SK-N-SH (cell line): ENCODE results near the gene PAWR. TPM values are rescaled to one million over a fixed set of nuclear protein-coding genes. Genes with fewer than 3 reads are reported as not detected.

ENCODE experiments used
- CTCF ChIA-PET: fragments of 300-600, 350-600 bp; formaldehyde crosslinking; extraction: SDS; loops from one replicate; lab custom pipeline; 2021; lab: Yijun Ruan, JAX
- POLR2A ChIA-PET: fragments of 350-600 bp; sonication (Branson Sonifier 250); formaldehyde crosslinking; extraction: SDS; loops from one replicate; lab custom pipeline; 2020; ENCODE audit warnings: antibody characterized with exemption, inconsistent platforms; lab: Yijun Ruan, JAX
- DNase-seq: peaks from one replicate; pipeline ENCODE4 v3.0.0; 2012
- H2AFZ ChIP-seq: fragments of 200-600 bp; sonication (generic); 2 replicates; pipeline ENCODE4 v1.8.1; 2016; ENCODE audit warnings: antibody characterized with exemption, mild to moderate bottlenecking, low read depth
- H3F3A ChIP-seq: fragments of 200-600 bp; sonication (generic); replicated peaks from 2 replicates; pipeline ENCODE3; 2016; ENCODE audit warnings: antibody characterized with exemption, mild to moderate bottlenecking; ENCODE audit not compliant: insufficient read depth
- H3K27ac ChIP-seq, 2 experiments: fragments of 200-500 bp in 1 of 2; fragments of 200-600 bp in 1 of 2; sonication (Bioruptor generic) in 1 of 2; sonication (generic), shearing (Covaris generic) in 1 of 2; 2 replicates each; pipeline versions ENCODE4 v1.5.1 to v1.6.1; 2014 to 2016; ENCODE audit warnings: low read depth in 2 of 2, inconsistent platforms in 1 of 2, low read length in 1 of 2, mild to moderate bottlenecking in 1 of 2, mixed read lengths in 1 of 2
- H3K27me3 ChIP-seq: fragments of 200-600 bp; sonication (generic), shearing (Covaris generic); 2 replicates; pipeline ENCODE4 v1.6.1; 2016; ENCODE audit warnings: mixed run types; ENCODE audit not compliant: insufficient read depth
- H3K36me3 ChIP-seq, 2 experiments: fragments of 200-500 bp in 1 of 2; fragments of 200-600 bp in 1 of 2; sonication (Bioruptor generic) in 1 of 2; sonication (generic) in 1 of 2; replicated peaks in 1 of 2; 2 replicates each; pipeline versions ENCODE3 to v1.5.1; 2014 to 2016; ENCODE audit warnings: low read length in 1 of 2, mild to moderate bottlenecking in 1 of 2; ENCODE audit not compliant: insufficient read depth in 2 of 2, control insufficient read depth in 1 of 2
- H3K4me1 ChIP-seq, 2 experiments: fragments of 200-500 bp in 1 of 2; fragments of 200-600 bp in 1 of 2; sonication (Bioruptor generic) in 1 of 2; sonication (generic), shearing (Covaris generic) in 1 of 2; 2 replicates each; pipeline versions ENCODE4 v1.5.1 to v1.6.1; 2014 to 2016; ENCODE audit warnings: low read depth in 1 of 2, low read length in 1 of 2, mixed run types in 1 of 2; ENCODE audit not compliant: insufficient read depth in 2 of 2, control insufficient read depth in 1 of 2
- H3K4me2 ChIP-seq: fragments of 200-600 bp; sonication (generic), shearing (Covaris generic); 2 replicates; pipeline ENCODE4 v1.6.1; 2017; ENCODE audit warnings: mixed run types
- H3K4me3 ChIP-seq, 2 experiments: fragments of 200-500 bp in 1 of 2; fragments of 200-600 bp in 1 of 2; sonication (Bioruptor generic) in 1 of 2; sonication (generic), shearing (Covaris generic) in 1 of 2; 2 replicates each; pipeline versions ENCODE4 v1.5.1 to v1.8.1; 2014 to 2016; ENCODE audit warnings: low read depth in 2 of 2, inconsistent platforms in 1 of 2, low read length in 1 of 2, mild to moderate bottlenecking in 1 of 2, mixed read lengths in 1 of 2, moderate library complexity in 1 of 2
- H3K79me2 ChIP-seq: fragments of 200-600 bp; sonication (generic); 2 replicates; pipeline ENCODE4 v1.8.1; 2017; ENCODE audit warnings: mild to moderate bottlenecking; ENCODE audit not compliant: insufficient read depth
- H3K9ac ChIP-seq: fragments of 200-600 bp; sonication (generic); 2 replicates; pipeline ENCODE4 v1.6.1; 2017; ENCODE audit warnings: mixed run types
- H3K9me2 ChIP-seq: fragments of 200-600 bp; sonication (generic); 2 replicates; pipeline ENCODE4 v1.6.1; 2017; ENCODE audit warnings: mixed run types
- H3K9me3 ChIP-seq: fragments of 200-600 bp; sonication (generic); 2 replicates; pipeline ENCODE4 v1.6.1; 2017; ENCODE audit warnings: mixed run types, mild to moderate bottlenecking, moderate library complexity
- H4K20me1 ChIP-seq: fragments of 200-600 bp; sonication (generic); 2 replicates; pipeline ENCODE4 v1.6.1; 2017; ENCODE audit warnings: mild to moderate bottlenecking, mixed run types; ENCODE audit not compliant: insufficient read depth
- EP300 ChIP-seq, 2 experiments: IDR thresholded peaks; 2 replicates each; pipeline versions ENCODE4 v1.4.0 to v1.6.1; 2012; ENCODE audit warnings: borderline replicate concordance in 1 of 2, low read depth in 1 of 2, low read length in 1 of 2
- FOXJ3 ChIP-seq: sonication (generic); formaldehyde crosslinking; IDR thresholded peaks from 2 replicates; pipeline ENCODE4 v1.5.1; 2020; ENCODE audit warnings: mild to moderate bottlenecking, missing genetic modification reagents
- FOXM1 ChIP-seq: IDR thresholded peaks from 2 replicates; pipeline ENCODE4 v1.4.0; 2012; ENCODE audit warnings: low read depth, mild to moderate bottlenecking
- GATA2 ChIP-seq: sonication (generic); formaldehyde crosslinking; IDR thresholded peaks from 2 replicates; pipeline ENCODE4 v1.5.0; 2020; ENCODE audit warnings: mild to moderate bottlenecking, missing genetic modification reagents
- JUND ChIP-seq: IDR thresholded peaks from 2 replicates; pipeline ENCODE4 v1.4.0; 2012
- NRF1 ChIP-seq: IDR thresholded peaks from 2 replicates; pipeline ENCODE4 v1.6.1; 2012; ENCODE audit warnings: low read depth, mild to moderate bottlenecking, low read length
- PBX3 ChIP-seq: IDR thresholded peaks from 2 replicates; pipeline ENCODE4; 2012
- POLR2AphosphoS5 ChIP-seq: IDR thresholded peaks from 2 replicates; pipeline ENCODE4 v1.6.1; 2012; ENCODE audit warnings: low read depth, low read length
- RCOR1 ChIP-seq: fragments of 150-350 bp; IDR thresholded peaks from 2 replicates; pipeline ENCODE4 v1.6.1; 2017; ENCODE audit warnings: antibody characterized with exemption, low read length
- SIN3A ChIP-seq: IDR thresholded peaks from 2 replicates; pipeline ENCODE4 v1.6.1; 2012; ENCODE audit warnings: low read depth, mild to moderate bottlenecking, low read length, moderate library complexity, borderline replicate concordance
- TAF1 ChIP-seq: IDR thresholded peaks from 2 replicates; pipeline ENCODE4 v1.6.1; 2012; ENCODE audit warnings: low read depth, mild to moderate bottlenecking, low read length, moderate library complexity, borderline replicate concordance
- TEAD4 ChIP-seq: IDR thresholded peaks from 2 replicates; pipeline ENCODE4 v1.4.0; 2012; ENCODE audit warnings: mild to moderate bottlenecking, borderline replicate concordance; ENCODE audit not compliant: insufficient read depth
- YY1 ChIP-seq: IDR thresholded peaks from 2 replicates; pipeline ENCODE4 v1.4.0; 2012; ENCODE audit warnings: low read depth, mild to moderate bottlenecking
- ZBTB33 ChIP-seq: IDR thresholded peaks from 2 replicates; pipeline ENCODE4 v1.4.0; 2012; ENCODE audit warnings: low read depth, borderline replicate concordance
- WGBS: methylation state at CpG from one replicate; pipeline ENCODE4 v1.1.6; 2017; ENCODE audit warnings: low lambda C conversion rate; 5-methylcytosine and 5-hydroxymethylcytosine counted together
- polyA plus RNA-seq, 3 experiments: library from polyadenylated mRNA; depleted of rRNA; stranded (reverse); fragments of >200 nt; gene quantifications; 2 replicates each; pipeline ENCODE4 v1.2.3, GENCODE V29; 2012
- TF ChIP-seq, protein P1 (sequence below): IDR thresholded peaks from 2 replicates; pipeline ENCODE4 v1.6.1; 2012; ENCODE audit warnings: mild to moderate bottlenecking, low read depth, low read length, moderate library complexity
- TF ChIP-seq, protein P2 (sequence below): IDR thresholded peaks from 2 replicates; pipeline ENCODE4 v1.4.0; 2012; ENCODE audit warnings: low read depth, borderline replicate concordance

Gene PAWR
- polyA plus RNA-seq, 1 of the 3 experiments (the other 2 are of a cell fraction), result 1.8 TPM

- WGBS, result 29% methylated on average over 1 of the region's 1 CpG
- Histone ChIP-seq H3K79me2 (no peaks in the 10 kb centered on the region; the same call in 1 of the 2 replicates), H3K27me3 (no peaks in the 10 kb centered on the region)
- no peak for DNase-seq
- TF ChIP-seq FOXM1, result no peak
- TF ChIP-seq, protein P1, sequence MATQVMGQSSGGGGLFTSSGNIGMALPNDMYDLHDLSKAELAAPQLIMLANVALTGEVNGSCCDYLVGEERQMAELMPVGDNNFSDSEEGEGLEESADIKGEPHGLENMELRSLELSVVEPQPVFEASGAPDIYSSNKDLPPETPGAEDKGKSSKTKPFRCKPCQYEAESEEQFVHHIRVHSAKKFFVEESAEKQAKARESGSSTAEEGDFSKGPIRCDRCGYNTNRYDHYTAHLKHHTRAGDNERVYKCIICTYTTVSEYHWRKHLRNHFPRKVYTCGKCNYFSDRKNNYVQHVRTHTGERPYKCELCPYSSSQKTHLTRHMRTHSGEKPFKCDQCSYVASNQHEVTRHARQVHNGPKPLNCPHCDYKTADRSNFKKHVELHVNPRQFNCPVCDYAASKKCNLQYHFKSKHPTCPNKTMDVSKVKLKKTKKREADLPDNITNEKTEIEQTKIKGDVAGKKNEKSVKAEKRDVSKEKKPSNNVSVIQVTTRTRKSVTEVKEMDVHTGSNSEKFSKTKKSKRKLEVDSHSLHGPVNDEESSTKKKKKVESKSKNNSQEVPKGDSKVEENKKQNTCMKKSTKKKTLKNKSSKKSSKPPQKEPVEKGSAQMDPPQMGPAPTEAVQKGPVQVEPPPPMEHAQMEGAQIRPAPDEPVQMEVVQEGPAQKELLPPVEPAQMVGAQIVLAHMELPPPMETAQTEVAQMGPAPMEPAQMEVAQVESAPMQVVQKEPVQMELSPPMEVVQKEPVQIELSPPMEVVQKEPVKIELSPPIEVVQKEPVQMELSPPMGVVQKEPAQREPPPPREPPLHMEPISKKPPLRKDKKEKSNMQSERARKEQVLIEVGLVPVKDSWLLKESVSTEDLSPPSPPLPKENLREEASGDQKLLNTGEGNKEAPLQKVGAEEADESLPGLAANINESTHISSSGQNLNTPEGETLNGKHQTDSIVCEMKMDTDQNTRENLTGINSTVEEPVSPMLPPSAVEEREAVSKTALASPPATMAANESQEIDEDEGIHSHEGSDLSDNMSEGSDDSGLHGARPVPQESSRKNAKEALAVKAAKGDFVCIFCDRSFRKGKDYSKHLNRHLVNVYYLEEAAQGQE, result no peak
- no peak for TF ChIP-seq EP300 (IDR thresholded peaks at IDR 0.05; ENCODE audit: borderline replicate concordance in 1 of 2, low read depth in 1 of 2, low read length in 1 of 2)
- TF ChIP-seq FOXJ3 (CRISPR knock-in tag), result no peak
- TF ChIP-seq TEAD4, result no peak
- TF ChIP-seq NRF1, result no peak
- TF ChIP-seq RCOR1, result no peak
- no peak for TF ChIP-seq PBX3
- no peak for TF ChIP-seq YY1
- TF ChIP-seq SIN3A, result no peak
- TF ChIP-seq JUND, result no peak
- TF ChIP-seq GATA2 (CRISPR knock-in tag), result no peak
- TF ChIP-seq POLR2AphosphoS5, result no peak
- TF ChIP-seq, protein P2, sequence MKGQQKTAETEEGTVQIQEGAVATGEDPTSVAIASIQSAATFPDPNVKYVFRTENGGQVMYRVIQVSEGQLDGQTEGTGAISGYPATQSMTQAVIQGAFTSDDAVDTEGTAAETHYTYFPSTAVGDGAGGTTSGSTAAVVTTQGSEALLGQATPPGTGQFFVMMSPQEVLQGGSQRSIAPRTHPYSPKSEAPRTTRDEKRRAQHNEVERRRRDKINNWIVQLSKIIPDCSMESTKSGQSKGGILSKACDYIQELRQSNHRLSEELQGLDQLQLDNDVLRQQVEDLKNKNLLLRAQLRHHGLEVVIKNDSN, result no peak
- TF ChIP-seq TAF1, result no peak
- no peak for TF ChIP-seq ZBTB33
- TF ChIP-seq, all 33 proteins: peak for 0
- H3K9ac ChIP-seq, result no peak overlapping the region
- no peak overlapping the region for H3K4me2 ChIP-seq
- H3K9me3 ChIP-seq, result no peaks in the 10 kb centered on the region
- H3K4me1 ChIP-seq, result no peaks in the 10 kb centered on the region
- H2AFZ ChIP-seq, result no peak overlapping the region
- no peak overlapping the region for H3K4me3 ChIP-seq
- ChIA-PET CTCF (no interaction called here), POLR2A (no interaction called here)
- H3K9me2 ChIP-seq, result no peaks in the 10 kb centered on the region
- no peaks in the 10 kb centered on the region for H3F3A ChIP-seq
- no peak overlapping the region for H3K27ac ChIP-seq
- H4K20me1 ChIP-seq, result no peaks in the 10 kb centered on the region
- H3K36me3 ChIP-seq, result no peaks in the 10 kb centered on the region
Observed at GRCh38 chr12:79652521-79652920, 38.2 kb downstream of the PAWR start.
